ENCODE measurements around the gene LSAMP. TPM values are rescaled to one million over a fixed set of nuclear protein-coding genes. Genes with fewer than 3 reads are reported as not detected.

Gene LSAMP
- total and polyA plus RNA-seq, 2 donors (not counting 3 experiments of a cell fraction or from before 2014, with no cell fraction given), result not detected

DNA sequence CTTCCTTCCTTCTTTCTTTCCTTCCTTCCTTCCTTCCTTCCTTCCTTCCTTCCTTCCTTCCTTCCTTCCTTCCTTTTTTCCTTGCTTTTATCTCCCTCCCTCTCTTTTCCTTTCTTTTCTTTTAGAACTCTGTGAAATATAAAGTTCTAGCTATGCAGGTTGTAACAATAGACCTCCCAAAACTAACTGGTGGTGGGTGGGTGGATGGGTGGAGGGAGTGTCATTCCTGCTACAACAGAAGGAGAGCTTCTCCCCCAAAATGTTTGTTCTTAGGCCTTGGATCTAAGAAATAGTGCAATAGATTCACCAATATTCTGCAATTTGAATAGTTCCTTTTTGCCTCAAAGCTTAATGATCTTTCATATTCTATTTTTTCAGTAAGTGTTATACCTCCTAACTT, 606.0 kb downstream of the LSAMP start:
- DNase-seq (ENCODE audit: low read depth, low spot score) (no peak), FAIRE-seq (no peak)
- Histone ChIP-seq H3K4me1 (ENCODE audit: control insufficient read depth, extremely low read depth, insufficient read depth, low read length) (no peaks in the 10 kb centered on the region), H3K27me3 (ENCODE audit: control insufficient read depth in 2 of 2, insufficient read depth in 2 of 2, low read length in 2 of 2) (peaks cover 0 to 2% of the 10 kb centered on the region in 2 experiments), H2AFZ (ENCODE audit: low read depth, low read length) (no peak overlapping the region), H3K4me3 (replicated peaks in 1 of 3; ENCODE audit: insufficient read depth in 1 of 3, low read depth in 1 of 3, low read length in 3 of 3) (no peak overlapping the region), H3K9me3 (replicated peaks; ENCODE audit: control insufficient read depth, insufficient read depth, low read length) (no peaks in the 10 kb centered on the region), H3K4me2 (ENCODE audit: insufficient read depth, low read length) (no peak overlapping the region), H3K27ac (ENCODE audit: insufficient read depth, low read depth, low read length) (no peak overlapping the region), H4K20me1 (replicated peaks; ENCODE audit: control insufficient read depth, extremely low read depth, insufficient read depth, low read length) (no peaks in the 10 kb centered on the region), H3K36me3 (ENCODE audit: control insufficient read depth in 2 of 2, extremely low read depth in 1 of 2, insufficient read depth in 2 of 2, low read length in 2 of 2) (no peaks in the 10 kb centered on the region), H3K9ac (replicated peaks; ENCODE audit: extremely low read depth, insufficient read depth, low read length) (no peak overlapping the region), H3K9me1 (replicated peaks; ENCODE audit: control insufficient read depth, extremely low read depth, insufficient read depth, low read length) (no peaks in the 10 kb centered on the region), H3K79me2 (ENCODE audit: control insufficient read depth, insufficient read depth, low read length) (no peaks in the 10 kb centered on the region)
- CTCF ChIA-PET, result interaction anchor here (1.0 kb wide), 1 partner anchor 38 kb away, joined by 3 read pairs; no protein-coding TSS in a partner anchor
- no TSS peak for BruUV-seq (replicated peaks)
- TF ChIP-seq EZH2 (IDR thresholded peaks at IDR 0.05; ENCODE audit: borderline replicate concordance, low read depth, low read length, severe bottlenecking) (no peak), FOS (IDR thresholded peaks at IDR 0.05; ENCODE audit: borderline replicate concordance, insufficient read depth, low read length) (no peak), MYC (IDR thresholded peaks at IDR 0.05; ENCODE audit: low read depth, low read length) (no peak), JUN (IDR thresholded peaks at IDR 0.05; ENCODE audit: borderline replicate concordance, insufficient read depth, insufficient read length, low read depth) (no peak), GATA2 (IDR thresholded peaks at IDR 0.05; ENCODE audit: insufficient read depth, insufficient read length, low read depth, low read length) (no peak)
- TF ChIP-seq, protein P1, sequence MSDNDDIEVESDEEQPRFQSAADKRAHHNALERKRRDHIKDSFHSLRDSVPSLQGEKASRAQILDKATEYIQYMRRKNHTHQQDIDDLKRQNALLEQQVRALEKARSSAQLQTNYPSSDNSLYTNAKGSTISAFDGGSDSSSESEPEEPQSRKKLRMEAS (IDR thresholded peaks at IDR 0.05; ENCODE audit: insufficient read depth, insufficient read length), result no peak
- POLR2A ChIA-PET, result no interaction called here
- dilution Hi-C loops (cut with MboI; ENCODE audit: extremely low pct_ligation_motif_present, low sequenced_read_pairs), result no loop called here
- intact Hi-C loops (cut with micrococcal nuclease), result loop anchor here (5.0 kb wide), 1 partner anchor 918 kb away; no protein-coding TSS in a partner anchor

DNA sequence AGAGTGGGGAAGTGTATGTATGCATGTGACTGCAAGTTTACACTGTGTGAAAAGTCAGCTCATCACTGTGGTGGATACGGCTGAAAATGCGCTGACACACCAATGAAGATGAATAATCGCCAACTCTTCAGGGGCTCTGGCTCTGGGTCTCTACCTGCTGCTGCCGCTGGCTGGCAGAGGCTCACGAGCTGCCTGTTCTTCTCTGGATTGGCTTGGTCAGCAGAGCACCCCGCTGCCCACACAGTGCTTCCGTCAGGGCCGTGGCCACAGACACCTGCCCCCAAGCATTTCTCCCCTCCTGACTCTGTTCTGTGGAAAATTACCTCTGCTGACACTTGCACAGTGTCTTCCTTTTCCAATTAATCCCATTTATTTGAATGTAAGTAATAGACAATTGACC, 606.5 kb downstream of the LSAMP start:
- dilution Hi-C loops (cut with MboI; ENCODE audit: extremely low pct_ligation_motif_present, low sequenced_read_pairs), result no loop called here
- Histone ChIP-seq H3K4me3 (replicated peaks in 1 of 3; ENCODE audit: insufficient read depth in 1 of 3, low read depth in 1 of 3, low read length in 3 of 3) (no peak overlapping the region), H3K4me2 (ENCODE audit: insufficient read depth, low read length) (no peak overlapping the region), H4K20me1 (replicated peaks; ENCODE audit: control insufficient read depth, extremely low read depth, insufficient read depth, low read length) (no peaks in the 10 kb centered on the region), H3K4me1 (ENCODE audit: control insufficient read depth, extremely low read depth, insufficient read depth, low read length) (no peaks in the 10 kb centered on the region), H3K9ac (replicated peaks; ENCODE audit: extremely low read depth, insufficient read depth, low read length) (no peak overlapping the region), H3K36me3 (ENCODE audit: control insufficient read depth in 2 of 2, extremely low read depth in 1 of 2, insufficient read depth in 2 of 2, low read length in 2 of 2) (no peaks in the 10 kb centered on the region), H3K9me1 (replicated peaks; ENCODE audit: control insufficient read depth, extremely low read depth, insufficient read depth, low read length) (no peaks in the 10 kb centered on the region), H3K27ac (ENCODE audit: insufficient read depth, low read depth, low read length) (no peak overlapping the region), H3K9me3 (replicated peaks; ENCODE audit: control insufficient read depth, insufficient read depth, low read length) (no peaks in the 10 kb centered on the region), H3K27me3 (ENCODE audit: control insufficient read depth in 2 of 2, insufficient read depth in 2 of 2, low read length in 2 of 2) (peaks cover 0 to 2% of the 10 kb centered on the region in 2 experiments), H2AFZ (ENCODE audit: low read depth, low read length) (no peak overlapping the region), H3K79me2 (ENCODE audit: control insufficient read depth, insufficient read depth, low read length) (no peaks in the 10 kb centered on the region)
- FAIRE-seq, result no peak
- DNase-seq (ENCODE audit: low read depth, low spot score), result no peak
- intact Hi-C loops (cut with micrococcal nuclease), result loop anchor here (5.0 kb wide), 1 partner anchor 919 kb away; no protein-coding TSS in a partner anchor
- ChIA-PET POLR2A (no interaction called here), CTCF (interaction anchor here (1.0 to 1.5 kb wide), 2 partner anchors 11 to 38 kb away, joined by 3 to 5 read pairs; no protein-coding TSS in a partner anchor)
- TF ChIP-seq POLR2AphosphoS5 (IDR thresholded peaks at IDR 0.05; ENCODE audit: insufficient read depth, low read depth, low read length) (no peak), MYC (IDR thresholded peaks at IDR 0.05; ENCODE audit: low read depth, low read length) (no peak), JUN (IDR thresholded peaks at IDR 0.05; ENCODE audit: borderline replicate concordance, insufficient read depth, insufficient read length, low read depth) (no peak), GATA2 (IDR thresholded peaks at IDR 0.05; ENCODE audit: insufficient read depth, insufficient read length, low read depth, low read length) (no peak), POLR2A (IDR thresholded peaks at IDR 0.05; ENCODE audit: low read depth, low read length) (no peak), FOS (IDR thresholded peaks at IDR 0.05; ENCODE audit: borderline replicate concordance, insufficient read depth, low read length) (no peak), EZH2 (IDR thresholded peaks at IDR 0.05; ENCODE audit: borderline replicate concordance, low read depth, low read length, severe bottlenecking) (no peak)
- TF ChIP-seq, protein P2, sequence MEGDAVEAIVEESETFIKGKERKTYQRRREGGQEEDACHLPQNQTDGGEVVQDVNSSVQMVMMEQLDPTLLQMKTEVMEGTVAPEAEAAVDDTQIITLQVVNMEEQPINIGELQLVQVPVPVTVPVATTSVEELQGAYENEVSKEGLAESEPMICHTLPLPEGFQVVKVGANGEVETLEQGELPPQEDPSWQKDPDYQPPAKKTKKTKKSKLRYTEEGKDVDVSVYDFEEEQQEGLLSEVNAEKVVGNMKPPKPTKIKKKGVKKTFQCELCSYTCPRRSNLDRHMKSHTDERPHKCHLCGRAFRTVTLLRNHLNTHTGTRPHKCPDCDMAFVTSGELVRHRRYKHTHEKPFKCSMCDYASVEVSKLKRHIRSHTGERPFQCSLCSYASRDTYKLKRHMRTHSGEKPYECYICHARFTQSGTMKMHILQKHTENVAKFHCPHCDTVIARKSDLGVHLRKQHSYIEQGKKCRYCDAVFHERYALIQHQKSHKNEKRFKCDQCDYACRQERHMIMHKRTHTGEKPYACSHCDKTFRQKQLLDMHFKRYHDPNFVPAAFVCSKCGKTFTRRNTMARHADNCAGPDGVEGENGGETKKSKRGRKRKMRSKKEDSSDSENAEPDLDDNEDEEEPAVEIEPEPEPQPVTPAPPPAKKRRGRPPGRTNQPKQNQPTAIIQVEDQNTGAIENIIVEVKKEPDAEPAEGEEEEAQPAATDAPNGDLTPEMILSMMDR (IDR thresholded peaks at IDR 0.05; ENCODE audit: extremely low read depth in 1 of 2, insufficient read depth in 1 of 2, low read depth in 1 of 2, low read length in 2 of 2), result no peak
- TF ChIP-seq, protein P1 (IDR thresholded peaks at IDR 0.05; ENCODE audit: insufficient read depth, insufficient read length), result no peak
- BruUV-seq (replicated peaks), result no TSS peak
